Panc1 (cell line): Measurements from ENCODE around the gene ATP2A2. TPM values are rescaled to one million over a fixed set of nuclear protein-coding genes. Genes with fewer than 3 reads are reported as not detected.

Experiments used
- ATAC-seq: fragments of 200-7000 bp; cut with Tn5 transposase; 2 replicates; pipeline ENCODE4 v1.9.1; 2020; ENCODE audit warnings: mild to moderate bottlenecking, moderate library complexity
- BruUV-seq: library from RNA; stranded (reverse); fragments of 400-500 nt; replicated peaks from 2 replicates; lab custom pipeline; 2021; lab: Mats Ljungman, UMichigan
- CTCF ChIA-PET: fragments of 300-600 bp; sonication (Branson Sonifier 250); formaldehyde crosslinking; loops from one replicate; lab custom pipeline; 2022; ENCODE audit warnings: antibody characterized with exemption; lab: Charles Lee
- POLR2A ChIA-PET: fragments of 300-600 bp; sonication (Branson Sonifier 250); formaldehyde crosslinking; loops from one replicate; lab custom pipeline; 2022; ENCODE audit warnings: antibody characterized with exemption; lab: Charles Lee
- DNase-seq: peaks from one replicate; pipeline ENCODE4 v3.0.0-alpha.2; 2010; ENCODE audit warnings: low read depth, low spot score
- H3K27ac ChIP-seq: 2 replicates; pipeline ENCODE4 v1.5.1; 2011; ENCODE audit warnings: mild to moderate bottlenecking, low read length, inconsistent platforms
- H3K27me3 ChIP-seq: fragments of 200-500 bp; sonication (Bioruptor generic); 2 replicates; pipeline ENCODE4 v1.6.0; 2014; ENCODE audit warnings: low read length, inconsistent platforms; ENCODE audit not compliant: control insufficient read depth, insufficient read depth
- H3K36me3 ChIP-seq: fragments of 200-500 bp; sonication (Bioruptor generic); 2 replicates; pipeline ENCODE4 v1.5.1; 2014; ENCODE audit warnings: inconsistent platforms, mild to moderate bottlenecking, low read length, moderate library complexity; ENCODE audit not compliant: control insufficient read depth, insufficient read depth
- H3K4me1 ChIP-seq: 2 replicates; pipeline ENCODE4 v1.5.1; 2011; ENCODE audit warnings: inconsistent platforms, mild to moderate bottlenecking, low read length, moderate library complexity; ENCODE audit not compliant: control insufficient read depth, insufficient read depth
- H3K4me3 ChIP-seq, 2 experiments: 2 replicates each; pipeline ENCODE4 v1.5.1; 2011 to 2012; ENCODE audit warnings: low read depth in 2 of 2, low read length in 2 of 2, mild to moderate bottlenecking in 2 of 2, inconsistent platforms in 1 of 2, moderate library complexity in 1 of 2
- H3K9me3 ChIP-seq: fragments of 200-500 bp; sonication (Bioruptor generic); 2 replicates; pipeline ENCODE4 v1.5.1; 2014; ENCODE audit warnings: low read depth, mild to moderate bottlenecking, inconsistent platforms, low read length, moderate library complexity; ENCODE audit not compliant: control insufficient read depth, insufficient read depth
- CTCF ChIP-seq: fragments of 450-650 bp; IDR thresholded peaks from 2 replicates; pipeline ENCODE4 v1.5.1; 2017; ENCODE audit warnings: mild to moderate bottlenecking
- POLR2AphosphoS5 ChIP-seq: IDR thresholded peaks from 2 replicates; pipeline ENCODE4 v1.6.1; 2012; ENCODE audit warnings: mild to moderate bottlenecking, low read depth, low read length, moderate library complexity
- REST ChIP-seq, 2 experiments: IDR thresholded peaks; 2 replicates each; pipeline ENCODE4 v1.6.1; 2011 to 2012; ENCODE audit warnings: low read depth in 2 of 2, control low read depth in 1 of 2, low read length in 1 of 2, mild to moderate bottlenecking in 1 of 2, moderate library complexity in 1 of 2; ENCODE audit not compliant: insufficient read depth in 1 of 2
- SIN3A ChIP-seq: IDR thresholded peaks from 2 replicates; pipeline ENCODE4 v1.6.1; 2012; ENCODE audit warnings: low read depth, mild to moderate bottlenecking, low read length, moderate library complexity, borderline replicate concordance; ENCODE audit not compliant: insufficient read depth
- TCF7L2 ChIP-seq: IDR thresholded peaks from 2 replicates; pipeline ENCODE4 v1.6.1; 2011; ENCODE audit warnings: mild to moderate bottlenecking, low read depth, low read length, inconsistent platforms
- in situ Hi-C: cut with HindIII; loops from 2 replicates; pipeline ENCODE4 v1.10.0; 2016; ENCODE audit warnings: low sequenced_read_pairs, low pct_unique_long_range_greater_than_20kb
- intact Hi-C: fragments of 100-400 bp; cut with micrococcal nuclease; formaldehyde crosslinking; loops from one replicate; pipeline ENCODE4 v1.10.0; 2022; ENCODE audit not compliant: unreplicated experiment
- total RNA-seq: library from RNA; stranded (reverse); gene quantifications from one replicate; pipeline ENCODE4 v1.2.1, GENCODE V29; 2021; ENCODE audit not compliant: unreplicated experiment

Gene ATP2A2
- total RNA-seq, 1 experiment from 2014 or later = 286 TPM

- intact Hi-C loops (no loop called here), in situ Hi-C loops (no loop called here)
- ATAC-seq (no peak), DNase-seq (no peak)
- BruUV-seq = no TSS peak
- ChIA-PET CTCF (no interaction called here), POLR2A (no interaction called here)
- Histone ChIP-seq H3K36me3 (peaks cover 35% of the 10 kb centered on the region), H3K4me3 (no peak overlapping the region), H3K27me3 (no peaks in the 10 kb centered on the region), H3K4me1 (no peaks in the 10 kb centered on the region), H3K27ac (no peak overlapping the region), H3K9me3 (no peaks in the 10 kb centered on the region)
- no peak for TF ChIP-seq TCF7L2
- TF ChIP-seq REST (IDR thresholded peaks at IDR 0.05; ENCODE audit: insufficient read depth in 1 of 2, low read depth in 2 of 2, low read length in 1 of 2) = no peak
- TF ChIP-seq SIN3A = no peak
- TF ChIP-seq POLR2AphosphoS5 = no peak
- no peak for TF ChIP-seq CTCF
These were observed 66.7 kb downstream of the ATP2A2 start for GRCh38 chr12:110347767-110348166.

DNA sequence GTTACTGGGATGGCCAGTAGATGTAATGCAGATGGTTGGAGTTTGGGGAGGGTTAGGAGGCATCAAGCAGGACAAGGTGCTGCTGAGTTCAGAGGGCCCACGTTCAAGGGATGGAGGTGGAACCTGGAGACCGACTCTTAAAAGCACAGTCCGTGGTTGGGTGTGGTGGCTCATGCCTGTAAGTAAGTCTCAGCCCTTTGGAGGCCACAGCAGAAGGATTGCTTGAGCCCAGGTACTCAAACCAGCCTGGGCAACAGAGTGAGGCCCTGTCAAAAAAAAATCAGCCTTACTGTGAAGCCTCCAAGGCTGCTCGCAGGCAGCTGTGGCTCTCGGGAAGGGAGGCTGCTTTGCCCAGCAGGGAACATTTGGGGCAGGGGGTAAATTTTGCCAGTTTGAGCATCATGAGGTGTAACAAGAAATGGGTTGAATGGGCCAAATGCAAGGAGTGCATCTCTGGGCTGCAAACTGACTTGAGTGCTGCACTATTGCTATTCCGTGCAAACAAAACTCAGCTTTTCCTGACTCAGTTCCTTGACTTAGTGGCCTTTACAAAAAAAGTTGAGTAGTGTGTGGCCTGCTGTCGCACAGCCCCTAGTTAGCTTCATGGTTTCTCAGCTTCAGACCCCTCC lies 67.5 kb downstream of the ATP2A2 start:
- ChIA-PET POLR2A (no interaction called here), CTCF (no interaction called here)
- H3K9me3 ChIP-seq = no peaks in the 10 kb centered on the region
- in situ Hi-C loops = no loop called here
- H3K4me3 ChIP-seq = no peak overlapping the region
- intact Hi-C loops = no loop called here
- no peak for ATAC-seq
- no peaks in the 10 kb centered on the region for H3K27me3 ChIP-seq
- H3K27ac ChIP-seq = no peak overlapping the region
- peaks cover 30% of the 10 kb centered on the region for H3K36me3 ChIP-seq
- TF ChIP-seq POLR2AphosphoS5 (no peak), CTCF (no peak), SIN3A (no peak), TCF7L2 (no peak), REST (IDR thresholded peaks at IDR 0.05; ENCODE audit: insufficient read depth in 1 of 2, low read depth in 2 of 2, low read length in 1 of 2) (no peak)
- DNase-seq = no peak
- BruUV-seq = no TSS peak
- no peaks in the 10 kb centered on the region for H3K4me1 ChIP-seq
